K562 (cell line): ENCODE results near the gene GLYAT. TPM values are rescaled to one million over a fixed set of nuclear protein-coding genes. Genes with fewer than 3 reads are reported as not detected.

Source experiments
- BRF2 ChIP-seq: IDR thresholded peaks from 3 replicates; pipeline ENCODE4 v1.6.1; 2011; ENCODE audit warnings: borderline replicate concordance, mild to moderate bottlenecking; ENCODE audit not compliant: insufficient read length, insufficient read depth
- JUND ChIP-seq, 2 experiments: IDR thresholded peaks; 2 replicates in 1 of 2; 3 replicates in 1 of 2; pipeline ENCODE4 v1.6.1; 2011; ENCODE audit warnings: borderline replicate concordance in 2 of 2, low read depth in 2 of 2, low read length in 2 of 2, improper control_type of control experiment in 1 of 2, missing biosample characterization in 1 of 2, missing genetic modification characterization in 1 of 2, missing genetic modification reagents in 1 of 2
- REST ChIP-seq, 2 experiments: fragments of 450-650 bp; formaldehyde crosslinking in 1 of 2; IDR thresholded peaks; 2 replicates each; pipeline versions ENCODE4 v1.4.0 to v1.6.1; 2014 to 2020; ENCODE audit warnings: mild to moderate bottlenecking in 2 of 2, borderline replicate concordance in 1 of 2, low read depth in 1 of 2
- TCF15 ChIP-seq: fragments of 250-450 bp; sonication (Bioruptor Pico); IDR thresholded peaks from 2 replicates; pipeline ENCODE4 v1.8.0; 2022; ENCODE audit warnings: moderate library complexity, mild to moderate bottlenecking, inconsistent platforms
- TCFL5 ChIP-seq: fragments of 250-450 bp; sonication (Bioruptor Pico); conservative IDR thresholded peaks from 2 replicates; pipeline ENCODE4 v1.6.1; 2021; ENCODE audit warnings: mild to moderate bottlenecking, moderate library complexity, matching md5 sums
- ZNF224 ChIP-seq: sonication (generic); formaldehyde crosslinking; IDR thresholded peaks from 2 replicates; pipeline ENCODE4 v1.8.0; 2022; ENCODE audit warnings: mild to moderate bottlenecking, missing genetic modification reagents
- polyA plus RNA-seq, 8 experiments: library from polyadenylated mRNA; depleted of rRNA in 4 of 8; stranded (reverse) in 5 of 8; unstranded in 3 of 8; fragments of >200 nt; fragmentation: Nextera tagmentation in 2 of 8; fragmentation: Illumina TruSeq in 1 of 8; extraction: Ambion mirVana in 2 of 8; extraction: Trizol in 1 of 8; gene quantifications; 2 replicates each; pipeline versions ENCODE4 v1.2.1 to v1.2.3, GENCODE V29; 2011 to 2014; ENCODE audit warnings: inconsistent platforms in 1 of 8, missing spikeins in 1 of 8
- total RNA-seq, 7 experiments: library from RNA; depleted of rRNA in 6 of 7; stranded (reverse); fragments of >200 nt in 6 of 7; fragmentation: Illumina TruSeq in 2 of 7; extraction: Trizol in 2 of 7; gene quantifications; 2 replicates each; pipeline versions ENCODE4 v1.2.1 to v1.2.3, GENCODE V29; 2011 to 2021; ENCODE audit warnings: low replicate concordance in 1 of 7

Gene GLYAT
- total and polyA plus RNA-seq, 9 of the 15 experiments (the other 6 are each of a cell fraction or from before 2014, with no cell fraction given): not detected

- TF ChIP-seq REST (IDR thresholded peaks at IDR 0.05; ENCODE audit: borderline replicate concordance) (peak; percentile 97), REST (CRISPR knock-in tag; IDR thresholded peaks at IDR 0.05; ENCODE audit: low read depth) (no peak), TCF15 (CRISPR knock-in tag) (0 out of 2 replicates have a peak, but pooled peaks have one; percentile 25), ZNF224 (no peak), TCFL5 (CRISPR knock-in tag) (peak; percentile 38; the same call in 1 of the 2 replicates), JUND (IDR thresholded peaks at IDR 0.05; ENCODE audit: borderline replicate concordance, low read depth, low read length) (no peak; the same call in 1 of the 2 replicates), JUND (tag; IDR thresholded peaks at IDR 0.05; ENCODE audit: borderline replicate concordance, low read depth, low read length) (peak; percentile 48; the same call in 1 of the 3 replicates), BRF2 (no peak)
Measured at GRCh38 chr11:58774164-58774593, 42.4 kb upstream of the GLYAT start (continued).
